OCI-LY3 (cell line): ENCODE results near the gene LGALS9C.
"Not testable (repeated sequence)": the region's sequence is repeated elsewhere in the genome, so short reads cannot be mapped to it uniquely, and the experiment has no call there.

Source experiments
- CTCF ChIP-seq: fragments of 200-600, 300-600 bp; sonication (generic); IDR thresholded peaks from 2 replicates; pipeline ENCODE4 v1.5.1; 2014; ENCODE audit warnings: antibody characterized with exemption, low read length, low read depth
- EZH2phosphoT487 ChIP-seq: fragments of 200-600 bp; shearing (Covaris generic); IDR thresholded peaks from 2 replicates; pipeline ENCODE4 v1.6.1; 2018; ENCODE audit warnings: antibody characterized with exemption, mixed run types, low read depth

- not testable (repeated sequence) for TF ChIP-seq CTCF, EZH2phosphoT487
Measured at GRCh38 chr17:18466250-18466983, 10.2 kb upstream of the LGALS9C start.
